Chondrocyte (in vitro differentiated cells): Measurements from ENCODE around the gene LRRC7. TPM values are rescaled to one million over a fixed set of nuclear protein-coding genes. Genes with fewer than 3 reads are reported as not detected.

ENCODE experiments used
- DNase-seq: peaks from one replicate; pipeline ENCODE4 v3.0.0; 2021; ENCODE audit warnings: mixed read lengths, low spot score
- H3K27ac Mint-ChIP-seq: one replicate; pipeline ENCODE4 v1.8.0; 2021; ENCODE audit warnings: mild to moderate bottlenecking, moderate library complexity, mixed read lengths; ENCODE audit not compliant: unreplicated experiment
- H3K27me3 Mint-ChIP-seq: 2 replicates; pipeline ENCODE4 v1.8.0; 2021; ENCODE audit warnings: low read depth, mixed read lengths
- H3K36me3 Mint-ChIP-seq: 2 replicates; pipeline ENCODE4 v1.8.0; 2021; ENCODE audit warnings: low read depth, mixed read lengths
- H3K4me1 Mint-ChIP-seq: 2 replicates; pipeline ENCODE4 v1.8.0; 2021; ENCODE audit warnings: low read depth, mild to moderate bottlenecking, mixed read lengths
- H3K4me3 Mint-ChIP-seq: one replicate; pipeline ENCODE4 v1.8.0; 2021; ENCODE audit warnings: mild to moderate bottlenecking, moderate library complexity, mixed read lengths; ENCODE audit not compliant: unreplicated experiment
- H3K9me3 Mint-ChIP-seq: 2 replicates; pipeline ENCODE4 v1.8.0; 2021; ENCODE audit warnings: low read depth, mixed read lengths
- CTCF ChIP-seq: fragments of 200-600 bp; sonication (generic); IDR thresholded peaks from 2 replicates; pipeline ENCODE4 v1.5.0; 2021; ENCODE audit warnings: antibody characterized with exemption, mild to moderate bottlenecking, moderate library complexity
- total RNA-seq: library from RNA; stranded (reverse); gene quantifications from 3 replicates; pipeline ENCODE4 v1.2.1, GENCODE V29; 2021

The LRRC7 gene
- total RNA-seq, 1 donor from 2014 or later: not detected

GRCh38 chr1:69852706-69853105 lies 285.0 kb downstream of the LRRC7 start:
- Mint-ChIP-seq H3K27ac (no peak overlapping the region), H3K9me3 (no peaks in the 10 kb centered on the region), H3K36me3 (no peaks in the 10 kb centered on the region), H3K4me1 (no peaks in the 10 kb centered on the region), H3K27me3 (peaks cover 7% of the 10 kb centered on the region), H3K4me3 (no peak overlapping the region)
- no peak for TF ChIP-seq CTCF
- DNase-seq: no peak

- no peak for TF ChIP-seq CTCF
- Mint-ChIP-seq H3K36me3 (no peaks in the 10 kb centered on the region), H3K9me3 (no peaks in the 10 kb centered on the region), H3K27ac (no peak overlapping the region), H3K27me3 (peaks cover 4% of the 10 kb centered on the region), H3K4me3 (no peak overlapping the region), H3K4me1 (peaks cover 3% of the 10 kb centered on the region)
- no peak for DNase-seq
These were observed 290.8 kb downstream of the LRRC7 start for GRCh38 chr1:69858534-69858933.

- DNase-seq: no peak
- Mint-ChIP-seq H3K27me3 (peaks cover 4% of the 10 kb centered on the region), H3K4me1 (peaks cover 3% of the 10 kb centered on the region), H3K27ac (no peak overlapping the region), H3K9me3 (no peaks in the 10 kb centered on the region), H3K36me3 (no peaks in the 10 kb centered on the region), H3K4me3 (no peak overlapping the region)
- TF ChIP-seq CTCF: no peak
These were observed 293.9 kb downstream of the LRRC7 start for GRCh38 chr1:69861641-69862040.

- TF ChIP-seq CTCF: no peak
- H3K27ac Mint-ChIP-seq: no peak overlapping the region
- H3K36me3 Mint-ChIP-seq: no peaks in the 10 kb centered on the region
- peaks cover 3% of the 10 kb centered on the region for H3K4me1 Mint-ChIP-seq
- peaks cover 7% of the 10 kb centered on the region for H3K27me3 Mint-ChIP-seq
- no peak for DNase-seq
- H3K4me3 Mint-ChIP-seq: no peak overlapping the region
- H3K9me3 Mint-ChIP-seq: no peaks in the 10 kb centered on the region
These were observed 295.2 kb downstream of the LRRC7 start for GRCh38 chr1:69862906-69863305.

- H3K27me3 Mint-ChIP-seq: peaks cover 9% of the 10 kb centered on the region
- DNase-seq: no peak
- no peak for TF ChIP-seq CTCF
- no peaks in the 10 kb centered on the region for H3K36me3 Mint-ChIP-seq
- peaks cover 3% of the 10 kb centered on the region for H3K4me1 Mint-ChIP-seq
- no peak overlapping the region for H3K27ac Mint-ChIP-seq
- H3K9me3 Mint-ChIP-seq: no peaks in the 10 kb centered on the region
- H3K4me3 Mint-ChIP-seq: no peak overlapping the region
These were observed 296.0 kb downstream of the LRRC7 start for GRCh38 chr1:69863704-69864103.
